ENCODE results near the gene FARP2. TPM values are rescaled to one million over a fixed set of nuclear protein-coding genes. Genes with fewer than 3 reads are reported as not detected.

FARP2 gene
- total RNA-seq, 1 experiment from 2014 or later: 49.3 TPM

DNA sequence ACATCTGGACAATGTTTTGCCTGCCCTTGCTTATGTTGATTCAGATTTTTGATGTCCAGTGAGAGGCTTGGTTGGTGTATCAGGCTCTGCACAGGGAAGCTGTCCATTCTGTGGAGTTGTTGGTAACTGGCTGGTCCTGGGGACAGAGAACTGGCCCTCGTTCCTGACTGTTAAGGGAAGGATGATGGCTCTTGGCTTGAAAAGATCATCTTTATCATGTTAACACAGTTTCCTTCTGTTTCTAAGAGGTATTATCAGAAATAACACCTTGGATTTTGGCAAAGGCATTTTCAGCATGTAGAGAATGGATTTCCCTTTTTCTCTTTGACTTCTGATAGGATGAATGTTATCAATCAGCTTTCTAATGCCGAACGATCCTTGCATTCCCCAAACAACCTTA is 133.0 kb downstream of the FARP2 start:
- no peak overlapping the region for H3K4me3 ChIP-seq (replicated peaks in 1 of 2; ENCODE audit: low read depth in 1 of 2, low read length in 2 of 2)
- H4K20me1 ChIP-seq (ENCODE audit: insufficient read depth): no peaks in the 10 kb centered on the region
- ChIA-PET RAD21 (ENCODE audit: low non-redundant PET in 1 of 2, low total read pairs in 2 of 2, uncharacterized antibody in 2 of 2, unreplicated experiment in 2 of 2) (no interaction called here), CTCF (no interaction called here), POLR2A (no interaction called here)
- H3K9ac ChIP-seq (ENCODE audit: low read length): no peak overlapping the region
- H3K27ac ChIP-seq (ENCODE audit: low read depth, low read length): no peak overlapping the region
- H3K4me2 ChIP-seq (ENCODE audit: low read length): no peak overlapping the region
- no peaks in the 10 kb centered on the region for H3K79me2 ChIP-seq (ENCODE audit: insufficient read depth, low read length)
- ATAC-seq (no peak), DNase-seq (ENCODE audit: low read depth, low spot score) (no peak)
- H3K9me3 ChIP-seq (ENCODE audit: control insufficient read depth in 1 of 2, insufficient read depth in 1 of 2, low read depth in 1 of 2, low read length in 2 of 2): no peaks in the 10 kb centered on the region
- H2AFZ ChIP-seq (ENCODE audit: low read depth, low read length, poor library complexity, severe bottlenecking): no peak overlapping the region
- H3K36me3 ChIP-seq (ENCODE audit: control insufficient read depth in 1 of 2, insufficient read depth in 2 of 2, low read length in 2 of 2): peaks cover 0 to 2% of the 10 kb centered on the region in 2 experiments; a peak in 2 of 4 replicates
- intact Hi-C loops (cut with micrococcal nuclease): no loop called here
- H3K9me2 ChIP-seq (ENCODE audit: insufficient read depth): no peaks in the 10 kb centered on the region
- BruUV-seq (replicated peaks): no TSS peak
- H3K27me3 ChIP-seq (ENCODE audit: insufficient read depth, low read length): no peaks in the 10 kb centered on the region
- TF ChIP-seq FOSL1 (IDR thresholded peaks at IDR 0.05; ENCODE audit: low read depth) (no peak), YY1 (IDR thresholded peaks at IDR 0.05; ENCODE audit: extremely low read depth, insufficient replicate concordance, low read depth, low read length) (no peak), EZH2 (IDR thresholded peaks at IDR 0.05) (no peak), SIN3A (IDR thresholded peaks at IDR 0.05; ENCODE audit: low read depth) (no peak), ZFX (IDR thresholded peaks at IDR 0.05) (no peak), JUND (IDR thresholded peaks at IDR 0.05) (no peak), EZH2phosphoT487 (IDR thresholded peaks at IDR 0.05; ENCODE audit: borderline replicate concordance) (no peak), POLR2AphosphoS5 (IDR thresholded peaks at IDR 0.05; ENCODE audit: low read depth, low read length) (no peak), ZNF274 (IDR thresholded peaks at IDR 0.05; ENCODE audit: low read depth, low read length) (no peak), ELF1 (IDR thresholded peaks at IDR 0.05; ENCODE audit: borderline replicate concordance, low read depth) (no peak), RAD21 (IDR thresholded peaks at IDR 0.05; ENCODE audit: low read depth) (no peak), CBX3 (IDR thresholded peaks at IDR 0.05; ENCODE audit: low read depth) (no peak), TCF7L2 (IDR thresholded peaks at IDR 0.05; ENCODE audit: borderline replicate concordance, extremely low read depth, insufficient read depth, insufficient read length) (no peak)
- TF ChIP-seq, protein P1, sequence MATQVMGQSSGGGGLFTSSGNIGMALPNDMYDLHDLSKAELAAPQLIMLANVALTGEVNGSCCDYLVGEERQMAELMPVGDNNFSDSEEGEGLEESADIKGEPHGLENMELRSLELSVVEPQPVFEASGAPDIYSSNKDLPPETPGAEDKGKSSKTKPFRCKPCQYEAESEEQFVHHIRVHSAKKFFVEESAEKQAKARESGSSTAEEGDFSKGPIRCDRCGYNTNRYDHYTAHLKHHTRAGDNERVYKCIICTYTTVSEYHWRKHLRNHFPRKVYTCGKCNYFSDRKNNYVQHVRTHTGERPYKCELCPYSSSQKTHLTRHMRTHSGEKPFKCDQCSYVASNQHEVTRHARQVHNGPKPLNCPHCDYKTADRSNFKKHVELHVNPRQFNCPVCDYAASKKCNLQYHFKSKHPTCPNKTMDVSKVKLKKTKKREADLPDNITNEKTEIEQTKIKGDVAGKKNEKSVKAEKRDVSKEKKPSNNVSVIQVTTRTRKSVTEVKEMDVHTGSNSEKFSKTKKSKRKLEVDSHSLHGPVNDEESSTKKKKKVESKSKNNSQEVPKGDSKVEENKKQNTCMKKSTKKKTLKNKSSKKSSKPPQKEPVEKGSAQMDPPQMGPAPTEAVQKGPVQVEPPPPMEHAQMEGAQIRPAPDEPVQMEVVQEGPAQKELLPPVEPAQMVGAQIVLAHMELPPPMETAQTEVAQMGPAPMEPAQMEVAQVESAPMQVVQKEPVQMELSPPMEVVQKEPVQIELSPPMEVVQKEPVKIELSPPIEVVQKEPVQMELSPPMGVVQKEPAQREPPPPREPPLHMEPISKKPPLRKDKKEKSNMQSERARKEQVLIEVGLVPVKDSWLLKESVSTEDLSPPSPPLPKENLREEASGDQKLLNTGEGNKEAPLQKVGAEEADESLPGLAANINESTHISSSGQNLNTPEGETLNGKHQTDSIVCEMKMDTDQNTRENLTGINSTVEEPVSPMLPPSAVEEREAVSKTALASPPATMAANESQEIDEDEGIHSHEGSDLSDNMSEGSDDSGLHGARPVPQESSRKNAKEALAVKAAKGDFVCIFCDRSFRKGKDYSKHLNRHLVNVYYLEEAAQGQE (IDR thresholded peaks at IDR 0.05; ENCODE audit: low read depth): no peak
- H3K4me1 ChIP-seq (ENCODE audit: control insufficient read depth in 1 of 2, insufficient read depth in 2 of 2, low read length in 2 of 2): no peaks in the 10 kb centered on the region

All from HCT116 (cell line).